Measurements from ENCODE around the gene TTLL7.
A peak's percentile ranks its signal among the peaks of the same experiment; 100 is the strongest.

Gene TTLL7, protein sequence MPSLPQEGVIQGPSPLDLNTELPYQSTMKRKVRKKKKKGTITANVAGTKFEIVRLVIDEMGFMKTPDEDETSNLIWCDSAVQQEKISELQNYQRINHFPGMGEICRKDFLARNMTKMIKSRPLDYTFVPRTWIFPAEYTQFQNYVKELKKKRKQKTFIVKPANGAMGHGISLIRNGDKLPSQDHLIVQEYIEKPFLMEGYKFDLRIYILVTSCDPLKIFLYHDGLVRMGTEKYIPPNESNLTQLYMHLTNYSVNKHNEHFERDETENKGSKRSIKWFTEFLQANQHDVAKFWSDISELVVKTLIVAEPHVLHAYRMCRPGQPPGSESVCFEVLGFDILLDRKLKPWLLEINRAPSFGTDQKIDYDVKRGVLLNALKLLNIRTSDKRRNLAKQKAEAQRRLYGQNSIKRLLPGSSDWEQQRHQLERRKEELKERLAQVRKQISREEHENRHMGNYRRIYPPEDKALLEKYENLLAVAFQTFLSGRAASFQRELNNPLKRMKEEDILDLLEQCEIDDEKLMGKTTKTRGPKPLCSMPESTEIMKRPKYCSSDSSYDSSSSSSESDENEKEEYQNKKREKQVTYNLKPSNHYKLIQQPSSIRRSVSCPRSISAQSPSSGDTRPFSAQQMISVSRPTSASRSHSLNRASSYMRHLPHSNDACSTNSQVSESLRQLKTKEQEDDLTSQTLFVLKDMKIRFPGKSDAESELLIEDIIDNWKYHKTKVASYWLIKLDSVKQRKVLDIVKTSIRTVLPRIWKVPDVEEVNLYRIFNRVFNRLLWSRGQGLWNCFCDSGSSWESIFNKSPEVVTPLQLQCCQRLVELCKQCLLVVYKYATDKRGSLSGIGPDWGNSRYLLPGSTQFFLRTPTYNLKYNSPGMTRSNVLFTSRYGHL
- 0.21 to 5.6 (median 0.95) reads per million in 17 experiments for total RNA-seq

DNA sequence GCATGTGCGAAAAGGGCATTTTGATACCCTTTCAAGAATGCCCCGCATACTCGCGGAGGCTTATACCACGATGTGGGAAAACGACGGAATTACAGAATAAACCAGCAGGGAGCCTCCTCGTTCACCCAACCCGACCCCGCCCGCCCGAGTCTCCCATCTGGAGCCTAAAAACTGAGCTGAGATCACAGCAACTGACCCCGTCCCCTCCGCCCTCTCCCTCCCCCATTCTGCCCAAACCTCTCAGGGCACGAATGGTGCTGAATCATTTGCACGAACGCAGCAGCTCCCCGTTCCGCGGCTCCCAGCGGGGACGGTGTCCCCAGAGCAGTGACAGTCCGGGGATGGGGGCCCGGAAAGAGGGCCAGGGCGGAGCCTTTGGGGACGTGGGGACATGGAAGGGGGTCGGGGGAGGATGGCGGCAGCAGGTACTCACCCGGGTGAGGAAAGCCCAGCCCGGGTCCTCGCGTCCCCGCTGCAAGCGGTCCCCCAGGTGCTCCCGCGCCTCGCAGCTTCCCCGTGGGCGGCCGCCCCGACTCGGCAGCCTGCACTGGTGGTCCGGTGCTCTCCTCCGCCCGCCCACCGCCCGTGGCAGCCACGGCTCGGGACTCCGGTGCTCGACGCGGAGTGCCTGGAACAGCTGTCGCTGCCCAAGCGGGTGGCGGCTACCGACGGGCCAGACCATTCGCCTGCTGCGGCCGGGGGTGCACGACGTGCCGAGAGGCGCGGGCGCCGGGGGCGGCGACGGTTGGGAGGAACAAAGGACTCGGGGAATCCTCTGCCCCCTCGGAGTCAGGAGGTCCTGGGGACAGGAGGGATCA is at the start of gene TTLL7:
Gene TTLL7, minus strand, starts transcription at position 635 of the 818 bp plus-strand sequence. CDS start 46,921 bp downstream, outside the sequence.
- DNase-seq: peak; percentile 69 to 88 (median 80)

- no peak for DNase-seq
Observed at GRCh38 chr1:84042461-84042860, 43.5 kb upstream of the TTLL7 start.

GRCh38 chr1:84037758-84038611 is 39.1 kb upstream of the TTLL7 start:
- no peak for DNase-seq

GRCh38 chr1:84031802-84032327 is 32.9 kb upstream of the TTLL7 start:
- no peak for DNase-seq

GRCh38 chr1:84027368-84027767 is 28.4 kb upstream of the TTLL7 start:
- no peak for DNase-seq

DNA sequence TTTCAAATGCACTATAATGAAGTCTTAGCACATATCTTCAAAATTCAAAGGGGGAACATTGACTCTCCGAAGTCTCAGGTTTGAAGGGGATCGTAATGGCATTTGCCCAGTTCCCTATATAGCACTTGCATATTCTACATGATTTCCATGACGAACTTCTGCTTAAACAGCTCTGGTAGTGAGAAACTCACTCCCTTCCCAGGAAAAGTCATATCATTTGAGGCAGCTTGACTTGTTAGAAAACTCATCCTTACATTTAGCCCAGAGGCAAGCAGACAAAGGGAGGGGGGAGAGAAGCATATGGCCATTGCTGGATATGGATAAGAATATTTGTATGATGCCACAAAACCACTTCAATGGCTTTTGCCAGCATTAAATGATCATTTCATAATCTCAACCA is 27.0 kb upstream of the TTLL7 start:
- no peak for DNase-seq

- DNase-seq: no peak
Observed at GRCh38 chr1:84021822-84022221, 22.9 kb upstream of the TTLL7 start.

- no peak for DNase-seq
Observed at GRCh38 chr1:84020151-84020550, 21.2 kb upstream of the TTLL7 start.

DNA sequence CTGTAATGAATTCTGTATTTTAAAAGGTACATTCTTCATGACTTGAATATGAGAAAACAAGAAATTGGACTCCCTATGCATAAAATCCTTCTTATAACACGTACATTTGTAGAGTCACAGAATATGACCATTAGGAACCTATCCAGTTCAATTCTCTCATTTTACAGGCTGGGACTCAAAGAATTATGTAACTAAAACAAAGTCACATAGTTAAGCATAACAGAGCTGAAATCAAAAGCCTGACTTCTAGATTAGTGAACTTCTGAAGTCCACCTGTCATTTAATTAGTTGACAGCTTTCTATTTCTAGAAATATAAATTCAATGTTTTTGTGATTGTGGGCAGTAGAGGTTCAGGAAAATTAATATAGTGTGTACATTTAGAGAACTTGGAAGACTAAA is 20.3 kb upstream of the TTLL7 start:
- no peak for DNase-seq

DNA sequence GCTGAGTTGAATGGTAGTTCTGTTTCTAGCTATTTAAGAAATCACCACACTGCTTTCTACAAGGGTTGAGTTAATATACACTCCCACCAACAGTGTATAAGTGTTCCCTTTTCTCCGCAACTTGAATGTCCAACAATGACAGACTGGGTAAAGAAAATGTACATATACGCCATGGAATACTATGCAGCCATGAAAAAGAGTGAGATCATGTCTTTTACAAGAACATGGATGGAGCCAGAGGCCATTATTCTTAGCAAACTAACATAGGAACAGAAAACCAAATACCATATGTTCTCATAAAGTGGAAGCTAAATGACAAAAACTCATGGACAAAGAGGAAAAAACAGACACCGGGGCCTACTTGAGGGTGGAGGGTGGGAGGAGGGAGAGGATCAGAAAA is 14.8 kb upstream of the TTLL7 start:
- DNase-seq: no peak

DNA sequence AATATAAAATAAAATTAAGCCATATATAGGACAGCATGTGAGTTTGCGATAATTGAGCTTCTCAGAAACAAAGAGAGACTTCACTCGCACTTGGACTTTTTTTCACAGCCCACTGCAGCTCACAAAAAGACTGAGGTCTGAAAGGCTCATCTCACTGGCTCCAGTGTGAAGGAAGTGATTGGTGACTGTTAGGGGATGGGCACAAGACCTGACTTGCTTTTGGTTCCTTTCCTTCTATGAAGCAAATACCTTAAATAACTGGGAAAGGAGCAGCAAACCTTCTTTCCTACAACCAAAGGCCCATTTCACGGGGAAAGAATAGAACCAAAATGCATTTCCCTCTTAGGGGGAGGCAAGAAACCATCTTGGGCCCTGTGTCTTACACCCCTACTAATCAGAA is 13.1 kb upstream of the TTLL7 start:
- no peak for DNase-seq

DNA sequence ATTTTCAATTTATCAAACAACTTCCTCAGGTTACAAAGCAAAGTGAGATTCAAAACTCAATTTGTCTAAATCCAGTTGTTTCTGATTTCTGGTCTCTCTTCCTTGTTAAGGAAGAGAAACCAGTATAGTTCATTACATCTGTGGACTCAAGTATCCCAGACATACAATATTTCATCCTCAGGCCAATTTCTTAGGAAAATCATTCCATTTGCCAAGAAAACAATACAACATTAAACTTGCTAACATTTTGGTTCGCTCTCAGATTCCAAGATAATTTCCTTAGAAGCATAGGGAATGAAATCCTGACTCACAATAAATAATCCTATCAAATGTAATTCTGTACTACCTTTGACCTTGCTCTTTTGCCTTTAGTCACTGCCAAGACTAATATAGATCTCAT is 11.2 kb upstream of the TTLL7 start:
- no peak for DNase-seq

- DNase-seq: no peak
Observed at GRCh38 chr1:84008631-84009030, 9.7 kb upstream of the TTLL7 start.

DNA sequence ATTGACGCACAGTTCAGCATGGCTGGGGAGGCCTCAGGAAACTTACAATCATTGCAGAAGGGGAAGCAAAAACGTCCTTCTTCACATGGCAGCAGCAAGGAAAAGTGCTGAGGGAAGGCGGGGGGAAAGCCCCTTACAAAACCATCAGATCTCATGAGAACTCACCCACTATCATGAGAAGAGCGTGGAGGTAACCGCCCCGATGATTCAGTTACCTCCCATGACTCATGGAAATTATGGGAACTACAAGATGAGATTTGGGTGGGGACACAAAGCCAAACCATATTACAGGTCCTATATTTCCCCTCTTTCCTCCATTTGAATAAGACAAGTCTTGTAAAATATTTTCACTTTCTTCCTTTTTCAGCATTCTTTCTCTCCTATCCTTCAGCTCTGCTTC is 7.7 kb upstream of the TTLL7 start:
- DNase-seq: no peak

- DNase-seq: no peak
Observed at GRCh38 chr1:84001501-84001900, 2.6 kb upstream of the TTLL7 start.

DNA sequence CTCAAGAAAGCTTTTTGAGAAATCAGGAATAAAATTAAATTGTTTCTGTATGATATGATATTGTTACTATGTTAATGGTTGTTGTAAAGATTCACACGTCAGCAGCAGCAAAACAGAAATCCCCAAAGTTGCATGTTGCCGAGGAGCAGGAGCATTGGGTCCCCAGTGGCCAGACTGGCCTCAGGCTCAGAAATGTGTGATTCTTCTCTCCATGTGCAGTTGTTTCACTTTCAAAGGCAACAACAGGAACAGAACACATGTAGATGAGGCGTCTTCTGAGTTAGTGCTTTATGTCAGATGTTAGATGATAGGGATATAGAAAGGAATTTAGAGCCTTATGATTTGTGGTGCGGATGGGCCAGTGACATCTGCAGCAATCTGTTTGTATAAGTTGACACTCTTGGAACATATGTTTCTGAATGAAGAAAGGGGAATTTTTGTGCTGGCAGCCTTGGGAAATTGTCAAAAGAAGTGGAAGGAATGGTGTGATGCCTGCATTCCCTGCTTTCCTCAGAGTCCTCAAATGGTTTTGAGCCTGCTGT is 2.1 kb upstream of the TTLL7 start:
- no peak for DNase-seq

- no peak for DNase-seq
Observed at GRCh38 chr1:84000196-84000885, 1.4 kb upstream of the TTLL7 start.

- DNase-seq: peak; percentile 62 to 86 (median 73)
Observed at GRCh38 chr1:83999316-83999819, 436 bp upstream of the TTLL7 start.

- DNase-seq: no peak
Observed at GRCh38 chr1:83998205-83998497, 781 bp downstream of the TTLL7 start.

- DNase-seq: no peak
Observed at GRCh38 chr1:83997631-83998030, 1.3 kb downstream of the TTLL7 start.

- no peak for DNase-seq
Observed at GRCh38 chr1:83996621-83997020, 2.3 kb downstream of the TTLL7 start.
